Ascending aorta (tissue), 2 donors: ENCODE measurements around the gene LRCH4. TPM values are rescaled to one million over a fixed set of nuclear protein-coding genes. Genes with fewer than 3 reads are reported as not detected.
"Not testable (repeated sequence)": the region's sequence is repeated elsewhere in the genome, so short reads cannot be mapped to it uniquely, and the experiment has no call there.

Source experiments
- DNase-seq, 2 donors: peaks; one replicate each; pipeline ENCODE4 v3.0.0-alpha.2; 2019; ENCODE audit warnings: low spot score in 2 of 2
- H3K27ac ChIP-seq, 2 donors: fragments of 200-600 bp; sonication (generic); one replicate each; pipeline ENCODE4 v1.5.1; 2016 to 2017; ENCODE audit warnings: mild to moderate bottlenecking in 1 of 2
- H3K27me3 ChIP-seq: fragments of 200-600 bp; sonication (generic); one replicate; pipeline ENCODE4 v1.5.1; 2017
- H3K36me3 ChIP-seq, 2 donors: fragments of 200-600 bp; sonication (generic); one replicate each; pipeline ENCODE4 v1.5.1; 2016
- H3K4me1 ChIP-seq, 2 donors: fragments of 200-600 bp; sonication (generic); one replicate each; pipeline ENCODE4 v1.5.1; 2016 to 2017; ENCODE audit warnings: mild to moderate bottlenecking in 1 of 2
- H3K4me3 ChIP-seq, 2 donors: fragments of 200-600 bp; sonication (generic); one replicate each; pipeline ENCODE4 v1.5.1; 2016 to 2017; ENCODE audit warnings: mild to moderate bottlenecking in 1 of 2
- H3K9me3 ChIP-seq, 2 donors: fragments of 200-600 bp; sonication (generic); one replicate each; pipeline ENCODE4 v1.5.1; 2016
- intact Hi-C: fragments of 100-400 bp; cut with DNase I; formaldehyde crosslinking; loops from one replicate; pipeline ENCODE4 v1.15.1; 2023
- total RNA-seq: library from RNA; depleted of rRNA; stranded (reverse); fragments of >200 nt; gene quantifications from one replicate; pipeline ENCODE4 v1.1.0, GENCODE V29; 2016
- TF ChIP-seq, protein P1 (sequence below), 3 experiments: fragments of 200-600 bp in 2 of 3; fragments of 450-650 bp in 1 of 3; sonication (generic) in 2 of 3; IDR thresholded peaks; one replicate each; pipeline ENCODE4 v1.5.1; 2016 to 2019; ENCODE audit warnings: antibody characterized with exemption in 3 of 3, mild to moderate bottlenecking in 1 of 3, moderate library complexity in 1 of 3

LRCH4 gene
- total RNA-seq, 1 donor from 2014 or later, result 113 TPM

DNA sequence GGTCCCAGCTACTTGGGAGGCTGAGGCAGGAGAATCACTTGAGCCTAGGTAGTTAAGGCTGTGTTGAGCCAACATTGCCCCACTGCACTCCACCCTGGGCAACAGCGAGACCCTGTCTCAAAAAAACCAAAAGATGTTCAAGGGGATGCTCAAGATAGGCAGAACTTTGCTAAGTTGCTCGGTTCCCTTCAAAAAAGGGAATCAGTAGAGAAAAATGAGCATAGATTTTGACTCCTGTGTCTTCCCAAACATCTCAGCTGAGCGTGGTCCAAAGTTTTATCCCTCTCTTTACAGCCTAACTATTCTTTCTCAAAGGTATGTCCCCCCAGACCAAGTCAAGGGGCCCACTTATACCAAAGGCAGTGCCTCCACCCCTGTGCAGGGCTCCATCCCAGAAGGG is 32.9 kb downstream of the LRCH4 start:
- H3K4me1 ChIP-seq, result peaks cover 4 to 7% of the 10 kb centered on the region in 2 donors
- no peak for DNase-seq
- H3K4me3 ChIP-seq, result no peak overlapping the region
- peaks cover 43 to 65% of the 10 kb centered on the region in 2 donors for H3K36me3 ChIP-seq
- no peaks in the 10 kb centered on the region for H3K9me3 ChIP-seq
- intact Hi-C loops, result no loop called here
- TF ChIP-seq, protein P1, sequence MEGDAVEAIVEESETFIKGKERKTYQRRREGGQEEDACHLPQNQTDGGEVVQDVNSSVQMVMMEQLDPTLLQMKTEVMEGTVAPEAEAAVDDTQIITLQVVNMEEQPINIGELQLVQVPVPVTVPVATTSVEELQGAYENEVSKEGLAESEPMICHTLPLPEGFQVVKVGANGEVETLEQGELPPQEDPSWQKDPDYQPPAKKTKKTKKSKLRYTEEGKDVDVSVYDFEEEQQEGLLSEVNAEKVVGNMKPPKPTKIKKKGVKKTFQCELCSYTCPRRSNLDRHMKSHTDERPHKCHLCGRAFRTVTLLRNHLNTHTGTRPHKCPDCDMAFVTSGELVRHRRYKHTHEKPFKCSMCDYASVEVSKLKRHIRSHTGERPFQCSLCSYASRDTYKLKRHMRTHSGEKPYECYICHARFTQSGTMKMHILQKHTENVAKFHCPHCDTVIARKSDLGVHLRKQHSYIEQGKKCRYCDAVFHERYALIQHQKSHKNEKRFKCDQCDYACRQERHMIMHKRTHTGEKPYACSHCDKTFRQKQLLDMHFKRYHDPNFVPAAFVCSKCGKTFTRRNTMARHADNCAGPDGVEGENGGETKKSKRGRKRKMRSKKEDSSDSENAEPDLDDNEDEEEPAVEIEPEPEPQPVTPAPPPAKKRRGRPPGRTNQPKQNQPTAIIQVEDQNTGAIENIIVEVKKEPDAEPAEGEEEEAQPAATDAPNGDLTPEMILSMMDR (IDR thresholded peaks at IDR 0.05), result no peak
- no peaks in the 10 kb centered on the region for H3K27me3 ChIP-seq
- no peak overlapping the region for H3K27ac ChIP-seq

DNA sequence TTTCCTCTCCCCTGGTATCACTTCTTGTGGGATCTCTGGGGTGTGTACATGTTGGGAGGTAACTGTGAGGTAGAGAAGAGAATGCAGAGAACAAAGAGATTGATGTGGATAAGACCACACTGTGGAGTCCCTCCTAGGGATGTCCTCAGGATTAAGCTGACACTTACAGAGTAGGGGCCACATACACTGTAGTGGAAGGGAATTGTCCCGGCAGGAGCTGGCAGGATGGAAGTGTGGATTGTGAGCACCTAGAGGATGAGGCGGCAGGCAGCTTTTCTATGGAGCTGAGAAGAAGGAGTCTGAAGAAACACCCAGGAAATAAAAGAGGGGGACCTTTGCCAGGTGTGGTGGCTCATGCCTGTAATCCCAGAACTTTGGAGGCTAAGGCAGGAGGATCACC is 33.4 kb downstream of the LRCH4 start:
- Histone ChIP-seq H3K36me3 (peaks cover 43 to 65% of the 10 kb centered on the region in 2 donors), H3K4me3 (no peak overlapping the region), H3K9me3 (no peaks in the 10 kb centered on the region), H3K27ac (no peak overlapping the region), H3K27me3 (no peaks in the 10 kb centered on the region), H3K4me1 (peaks cover 9 to 11% of the 10 kb centered on the region in 2 donors)
- DNase-seq, result no peak
- intact Hi-C loops, result no loop called here
- TF ChIP-seq, protein P1 (IDR thresholded peaks at IDR 0.05), result no peak

- not testable (repeated sequence) for DNase-seq, H3K27me3 ChIP-seq, H3K9me3 ChIP-seq, H3K4me3 ChIP-seq
- Histone ChIP-seq H3K4me1 (peaks cover 28 to 42% of the 10 kb centered on the region in 2 donors), H3K27ac (peak overlapping the region; percentile 91 to 94), H3K36me3 (peaks cover 15 to 36% of the 10 kb centered on the region in 2 donors)
- intact Hi-C loops, result loop anchor here (5.0 to 10.0 kb wide), 2 partner anchors 124 to 306 kb away; partner anchors contain the start of genes GNB2 and SLC12A9
These were observed 37.5 kb downstream of the LRCH4 start for GRCh38 chr7:100548446-100548845.

DNA sequence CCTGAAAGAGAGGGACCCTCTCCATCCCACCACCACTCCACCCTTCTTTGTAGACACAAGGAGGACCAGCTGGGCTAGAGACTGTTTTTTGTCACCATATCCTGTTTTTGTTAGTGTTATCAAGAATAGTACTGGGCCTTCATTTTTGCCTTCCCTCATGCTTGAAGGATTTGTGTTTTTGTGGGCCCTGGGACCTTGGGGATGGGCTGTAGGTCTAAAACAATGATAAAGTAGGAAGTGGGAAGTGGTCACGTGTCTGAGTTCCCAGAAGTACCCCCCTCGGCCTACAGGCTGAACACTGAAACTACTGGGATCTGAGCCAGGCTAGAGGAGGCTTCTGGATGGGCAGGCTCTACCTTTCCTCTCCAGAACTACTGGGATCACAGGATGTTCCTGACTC is 38.1 kb downstream of the LRCH4 start:
- no peak overlapping the region for H3K4me3 ChIP-seq
- TF ChIP-seq, protein P1 (IDR thresholded peaks at IDR 0.05), result no peak
- peak overlapping the region; percentile 91 to 94 for H3K27ac ChIP-seq
- DNase-seq, result no peak
- intact Hi-C loops, result loop anchor here (2.0 to 10.0 kb wide), 3 partner anchors 39 to 307 kb away; partner anchors contain the start of genes FBXO24, GNB2, LRCH4 and SLC12A9
- H3K9me3 ChIP-seq, result no peaks in the 10 kb centered on the region
- peaks cover 28 to 43% of the 10 kb centered on the region in 2 donors for H3K4me1 ChIP-seq
- peaks cover 10 to 30% of the 10 kb centered on the region in 2 donors for H3K36me3 ChIP-seq
- H3K27me3 ChIP-seq, result no peaks in the 10 kb centered on the region

DNA sequence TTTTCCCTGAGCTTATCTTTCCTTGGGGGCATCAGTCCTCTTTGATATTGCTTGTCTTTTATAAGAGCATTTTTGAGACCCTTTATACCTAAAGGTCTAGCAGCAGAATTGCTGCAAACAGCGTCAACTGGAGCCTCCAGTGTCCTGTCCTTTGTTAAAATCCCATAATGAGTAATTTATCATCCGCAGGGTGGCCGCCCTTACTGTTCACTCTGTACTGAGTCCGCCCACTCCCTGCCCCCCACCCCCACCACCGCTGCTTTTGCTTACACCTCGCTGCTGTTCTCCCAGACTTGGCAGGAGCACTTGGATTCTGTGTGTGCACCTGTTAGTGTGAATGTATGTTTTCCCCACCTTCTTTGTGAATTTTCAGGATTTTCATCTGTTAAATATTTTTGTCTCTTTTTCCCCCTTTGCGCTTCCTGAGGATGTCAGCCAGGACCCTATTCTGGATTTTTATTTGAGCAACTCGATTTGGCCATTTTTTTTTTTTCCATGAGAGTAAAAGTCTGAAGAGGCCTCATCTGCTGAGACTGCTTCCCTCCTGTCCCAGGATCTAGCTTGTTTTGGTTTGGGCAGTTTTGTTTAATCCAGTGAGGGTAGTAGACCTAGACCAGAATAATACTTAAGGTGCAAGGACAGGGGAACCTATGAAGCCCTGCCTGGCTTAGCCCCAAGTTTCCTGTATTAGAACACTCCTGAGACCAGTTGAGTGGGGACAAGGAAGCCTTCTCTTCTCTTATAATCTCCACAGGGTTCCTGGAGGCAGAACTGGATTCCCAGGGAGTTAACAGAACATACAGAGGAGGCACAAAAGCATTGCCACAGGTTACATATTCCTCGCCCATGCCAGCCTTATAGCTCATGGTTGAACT is 38.8 kb downstream of the LRCH4 start:
- H3K27me3 ChIP-seq, result no peaks in the 10 kb centered on the region
- no peaks in the 10 kb centered on the region for H3K9me3 ChIP-seq
- intact Hi-C loops, result loop anchor here (2.0 to 10.0 kb wide), 3 partner anchors 40 to 308 kb away; partner anchors contain the start of genes FBXO24, GNB2, LRCH4 and SLC12A9
- H3K27ac ChIP-seq, result peak overlapping the region; percentile 91 to 94
- H3K36me3 ChIP-seq, result peaks cover 2 to 23% of the 10 kb centered on the region in 2 donors
- peaks cover 28 to 43% of the 10 kb centered on the region in 2 donors for H3K4me1 ChIP-seq
- no peak for DNase-seq
- no peak overlapping the region for H3K4me3 ChIP-seq
- TF ChIP-seq, protein P1 (IDR thresholded peaks at IDR 0.05), result no peak
